Natural killer cell (primary cell): ENCODE measurements around the gene NCBP1. TPM values are rescaled to one million over a fixed set of nuclear protein-coding genes. Genes with fewer than 3 reads are reported as not detected.
A peak's percentile ranks its signal among the peaks of the same experiment; 100 is the strongest.

Source experiments
- ATAC-seq, 3 donors: fragments of 150-1000 bp in 2 of 3; fragments of 200-7000 bp in 1 of 3; cut with Tn5 transposase; 1 replicate in 1 of 3; 2 replicates in 2 of 3; pipeline ENCODE4 v1.10.0; 2021; ENCODE audit warnings: mild to moderate bottlenecking in 2 of 3, moderate library complexity in 2 of 3
- DNase-seq, 2 donors: peaks; one replicate each; pipeline versions ENCODE4 v3.0.0 to v3.0.0-alpha.2; 2013 to 2021; ENCODE audit warnings: mixed read lengths in 1 of 2
- H3K27ac ChIP-seq: one replicate; pipeline ENCODE4 v1.5.1; 2013; ENCODE audit warnings: mild to moderate bottlenecking, low read length
- H3K27me3 ChIP-seq: one replicate; pipeline ENCODE4 v1.6.1; 2013; ENCODE audit warnings: low read length; ENCODE audit not compliant: control insufficient read depth, insufficient read depth
- H3K36me3 ChIP-seq: one replicate; pipeline ENCODE4 v1.6.1; 2013; ENCODE audit warnings: low read length; ENCODE audit not compliant: control insufficient read depth, insufficient read depth
- H3K4me1 ChIP-seq: one replicate; pipeline ENCODE4 v1.6.1; 2013; ENCODE audit warnings: low read length; ENCODE audit not compliant: control insufficient read depth, insufficient read depth
- H3K4me3 ChIP-seq: one replicate; pipeline ENCODE4 v1.5.1; 2013; ENCODE audit warnings: low read length
- H3K9me3 ChIP-seq: one replicate; pipeline ENCODE4 v1.6.1; 2013; ENCODE audit warnings: low read length; ENCODE audit not compliant: control insufficient read depth, insufficient read depth
- H3K27ac Mint-ChIP-seq, 2 donors: one replicate each; pipeline ENCODE4 v1.8.0; 2022; ENCODE audit warnings: mild to moderate bottlenecking in 2 of 2, mixed read lengths in 2 of 2, moderate library complexity in 1 of 2
- H3K27me3 Mint-ChIP-seq, 2 donors: one replicate each; pipeline ENCODE4 v1.8.0; 2022; ENCODE audit warnings: low read depth in 2 of 2, mixed read lengths in 2 of 2
- H3K36me3 Mint-ChIP-seq: one replicate; pipeline ENCODE4 v1.8.0; 2022; ENCODE audit warnings: mixed read lengths
- H3K4me1 Mint-ChIP-seq, 2 donors: one replicate each; pipeline ENCODE4 v1.8.0; 2022; ENCODE audit warnings: mixed read lengths in 2 of 2
- H3K4me3 Mint-ChIP-seq: one replicate; pipeline ENCODE4 v1.8.0; 2022; ENCODE audit warnings: mild to moderate bottlenecking, moderate library complexity, mixed read lengths
- H3K9me3 Mint-ChIP-seq, 2 donors: one replicate each; pipeline ENCODE4 v1.8.0; 2022; ENCODE audit warnings: mixed read lengths in 2 of 2
- CTCF ChIP-seq: fragments of 200-600 bp; IDR thresholded peaks from one replicate; pipeline ENCODE4 v1.8.0; 2022; ENCODE audit warnings: antibody characterized with exemption
- WGBS: methylation state at CpG from one replicate; pipeline ENCODE4 v1.1.7; 2013; ENCODE audit warnings: missing lambda C conversion rate; ENCODE audit not compliant: insufficient coverage; 5-methylcytosine and 5-hydroxymethylcytosine counted together
- intact Hi-C: fragments of 100-400 bp; cut with micrococcal nuclease; formaldehyde crosslinking; loops from one replicate; pipeline ENCODE4 v1.14.2; 2022
- total RNA-seq, 4 donors: library from RNA; stranded (reverse); fragments of 120-200 nt in 1 of 4; gene quantifications; one replicate each; pipeline versions ENCODE4 v1.2.3 to v1.2.4, GENCODE V29; 2013 to 2022

Gene NCBP1
- total RNA-seq, 3 donors from 2014 or later (not counting 1 experiment from before 2014, with no cell fraction given) = 39.3 to 55.2 (median 51.2) TPM

- H3K4me1 ChIP-seq = no peaks in the 10 kb centered on the region
- peaks cover 7 to 8% of the 10 kb centered on the region in 2 donors for H3K4me1 Mint-ChIP-seq
- no peak overlapping the region for H3K4me3 ChIP-seq
- intact Hi-C loops = no loop called here
- no peaks in the 10 kb centered on the region for H3K9me3 ChIP-seq
- TF ChIP-seq CTCF = no peak
- WGBS = no CpG with 5 or more reads among the region's 3 CpGs
- no peaks in the 10 kb centered on the region for H3K27me3 Mint-ChIP-seq
- no peaks in the 10 kb centered on the region for H3K27me3 ChIP-seq
- peaks cover 94% of the 10 kb centered on the region for H3K36me3 ChIP-seq
- no peak overlapping the region for H3K27ac ChIP-seq
- H3K4me3 Mint-ChIP-seq = no peak overlapping the region
- DNase-seq (no peak), ATAC-seq (no peak)
- peaks cover 42% of the 10 kb centered on the region for H3K36me3 Mint-ChIP-seq
- H3K9me3 Mint-ChIP-seq = no peaks in the 10 kb centered on the region
- H3K27ac Mint-ChIP-seq = peak overlapping the region; percentile 3 to 72
Measured at GRCh38 chr9:97665742-97666141, 32.1 kb downstream of the NCBP1 start.

- no CpG with 5 or more reads among the region's 5 CpGs for WGBS
- Mint-ChIP-seq H3K4me3 (no peak overlapping the region), H3K27me3 (no peaks in the 10 kb centered on the region), H3K36me3 (peaks cover 42% of the 10 kb centered on the region), H3K4me1 (peaks cover 7 to 8% of the 10 kb centered on the region in 2 donors), H3K9me3 (no peaks in the 10 kb centered on the region), H3K27ac (peak overlapping the region; percentile 35 to 37)
- ATAC-seq (no peak), DNase-seq (no peak)
- intact Hi-C loops = no loop called here
- Histone ChIP-seq H3K27me3 (no peaks in the 10 kb centered on the region), H3K4me3 (no peak overlapping the region), H3K36me3 (peaks cover 96% of the 10 kb centered on the region), H3K9me3 (no peaks in the 10 kb centered on the region), H3K27ac (no peak overlapping the region), H3K4me1 (no peaks in the 10 kb centered on the region)
- TF ChIP-seq CTCF = no peak
Measured at GRCh38 chr9:97666907-97667686, 33.5 kb downstream of the NCBP1 start.

- 95% methylated on average over 2 of the region's 3 CpGs for WGBS
- no peak for ATAC-seq
Measured at GRCh38 chr9:97668485-97668884, 34.9 kb downstream of the NCBP1 start.

More at GRCh38 chr9:97668485-97668884, 34.9 kb downstream of the NCBP1 start:
- H3K27me3 Mint-ChIP-seq = no peaks in the 10 kb centered on the region
- H3K27ac Mint-ChIP-seq = peak overlapping the region in 1 of 2 donors; percentile 36
- no peak for TF ChIP-seq CTCF
- H3K9me3 Mint-ChIP-seq = no peaks in the 10 kb centered on the region
- H3K36me3 ChIP-seq = peaks cover 98% of the 10 kb centered on the region
- H3K4me3 Mint-ChIP-seq = no peak overlapping the region
- H3K27me3 ChIP-seq = no peaks in the 10 kb centered on the region
- peaks cover 42% of the 10 kb centered on the region for H3K36me3 Mint-ChIP-seq
- no peaks in the 10 kb centered on the region for H3K4me1 ChIP-seq
- H3K4me3 ChIP-seq = no peak overlapping the region
- no peaks in the 10 kb centered on the region for H3K9me3 ChIP-seq
- DNase-seq = no peak
- intact Hi-C loops = no loop called here
- no peak overlapping the region for H3K27ac ChIP-seq
- H3K4me1 Mint-ChIP-seq = peaks cover 7 to 8% of the 10 kb centered on the region in 2 donors
